ENCODE measurements around the gene LRP5.

DNA sequence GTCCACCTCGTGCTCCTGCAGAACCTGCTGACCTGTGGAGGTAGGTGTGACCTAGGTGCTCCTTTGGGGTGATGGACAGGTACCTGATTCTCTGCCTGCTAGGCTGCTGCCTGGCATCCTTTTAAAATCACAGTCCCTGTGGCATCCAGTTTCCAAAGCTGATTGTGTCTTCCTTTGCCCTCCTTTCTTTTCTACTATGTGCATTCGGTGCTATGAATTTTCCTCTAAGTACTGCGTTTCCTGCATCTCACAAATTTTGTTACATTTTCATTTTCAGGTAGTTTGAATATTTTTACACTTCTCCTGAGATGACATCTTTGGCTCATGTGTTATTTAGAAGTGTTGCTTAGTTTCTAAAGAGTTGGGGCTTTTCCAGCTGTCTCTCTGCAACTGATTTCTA is 117.3 kb downstream of the LRP5 start:
- no peak for TF ChIP-seq EZH2 (IDR thresholded peaks at IDR 0.05; ENCODE audit: low read depth)
- TF ChIP-seq, protein P1, sequence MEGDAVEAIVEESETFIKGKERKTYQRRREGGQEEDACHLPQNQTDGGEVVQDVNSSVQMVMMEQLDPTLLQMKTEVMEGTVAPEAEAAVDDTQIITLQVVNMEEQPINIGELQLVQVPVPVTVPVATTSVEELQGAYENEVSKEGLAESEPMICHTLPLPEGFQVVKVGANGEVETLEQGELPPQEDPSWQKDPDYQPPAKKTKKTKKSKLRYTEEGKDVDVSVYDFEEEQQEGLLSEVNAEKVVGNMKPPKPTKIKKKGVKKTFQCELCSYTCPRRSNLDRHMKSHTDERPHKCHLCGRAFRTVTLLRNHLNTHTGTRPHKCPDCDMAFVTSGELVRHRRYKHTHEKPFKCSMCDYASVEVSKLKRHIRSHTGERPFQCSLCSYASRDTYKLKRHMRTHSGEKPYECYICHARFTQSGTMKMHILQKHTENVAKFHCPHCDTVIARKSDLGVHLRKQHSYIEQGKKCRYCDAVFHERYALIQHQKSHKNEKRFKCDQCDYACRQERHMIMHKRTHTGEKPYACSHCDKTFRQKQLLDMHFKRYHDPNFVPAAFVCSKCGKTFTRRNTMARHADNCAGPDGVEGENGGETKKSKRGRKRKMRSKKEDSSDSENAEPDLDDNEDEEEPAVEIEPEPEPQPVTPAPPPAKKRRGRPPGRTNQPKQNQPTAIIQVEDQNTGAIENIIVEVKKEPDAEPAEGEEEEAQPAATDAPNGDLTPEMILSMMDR (conservative IDR thresholded peaks at IDR 0.05): no peak
